ENCODE results near the gene MAPK8IP3.
A peak's percentile ranks its signal among the peaks of the same experiment; 100 is the strongest.

MAPK8IP3 gene

GRCh38 chr16:1762879-1763520, 57.0 kb downstream of the MAPK8IP3 start:
- DNase-seq = no peak
- H3K27me3 ChIP-seq (ENCODE audit: insufficient read depth, low read length, poor library complexity) = no peaks in the 10 kb centered on the region
- H3K23ac ChIP-seq (ENCODE audit: low read length) = no peak overlapping the region
- no peak overlapping the region for H3K18ac ChIP-seq (ENCODE audit: low read length)
- H3K79me1 ChIP-seq (ENCODE audit: low read length) = no peaks in the 10 kb centered on the region
- no peak overlapping the region for H4K5ac ChIP-seq (ENCODE audit: low read length)
- no peak overlapping the region for H3K56ac ChIP-seq (ENCODE audit: low read length)
- H2BK15ac ChIP-seq (replicated peaks; ENCODE audit: low read depth) = no peak overlapping the region
- H3K4ac ChIP-seq (ENCODE audit: low read depth, low read length) = no peak overlapping the region
- H3K4me2 ChIP-seq (ENCODE audit: low read length) = no peak overlapping the region
- H4K8ac ChIP-seq (ENCODE audit: low read depth, low read length) = no peak overlapping the region
- no peaks in the 10 kb centered on the region for H3K4me1 ChIP-seq (ENCODE audit: control insufficient read depth, low read depth, low read length)
- no peak overlapping the region for H3K4me3 ChIP-seq (ENCODE audit: low read length)
- H3K9ac ChIP-seq (ENCODE audit: low read length) = no peak overlapping the region
- no peak overlapping the region for H2BK120ac ChIP-seq (ENCODE audit: low read depth, low read length)
- H2AK5ac ChIP-seq (ENCODE audit: low read length) = no peak overlapping the region
- H3K79me2 ChIP-seq (ENCODE audit: control insufficient read depth, insufficient read depth, low read length) = no peaks in the 10 kb centered on the region
- WGBS (ENCODE audit: extremely low coverage, insufficient coverage, low lambda C conversion rate) = no CpG with 5 or more reads among the region's 24 CpGs
- H2BK5ac ChIP-seq (ENCODE audit: low read length) = no peak overlapping the region
- no peaks in the 10 kb centered on the region for H3K36me3 ChIP-seq (ENCODE audit: control insufficient read depth, insufficient read depth, low read length)
- H3K27ac ChIP-seq (ENCODE audit: low read depth, low read length) = no peak overlapping the region

- Histone ChIP-seq H2BK15ac (replicated peaks; ENCODE audit: low read depth) (no peak overlapping the region), H3K27me3 (ENCODE audit: insufficient read depth, low read length, poor library complexity) (no peaks in the 10 kb centered on the region), H3K4me1 (ENCODE audit: control insufficient read depth, low read depth, low read length) (no peaks in the 10 kb centered on the region), H3K79me1 (ENCODE audit: low read length) (no peaks in the 10 kb centered on the region), H3K4me3 (ENCODE audit: low read length) (no peak overlapping the region), H3K4ac (ENCODE audit: low read depth, low read length) (no peak overlapping the region), H4K5ac (ENCODE audit: low read length) (no peak overlapping the region), H4K8ac (ENCODE audit: low read depth, low read length) (no peak overlapping the region), H3K36me3 (ENCODE audit: control insufficient read depth, insufficient read depth, low read length) (no peaks in the 10 kb centered on the region), H3K79me2 (ENCODE audit: control insufficient read depth, insufficient read depth, low read length) (no peaks in the 10 kb centered on the region), H2BK120ac (ENCODE audit: low read depth, low read length) (no peak overlapping the region), H3K27ac (ENCODE audit: low read depth, low read length) (no peak overlapping the region), H3K18ac (ENCODE audit: low read length) (no peak overlapping the region), H3K4me2 (ENCODE audit: low read length) (peak overlapping the region; percentile 42), H3K23ac (ENCODE audit: low read length) (no peak overlapping the region), H3K9ac (ENCODE audit: low read length) (peak overlapping the region; percentile 54), H2AK5ac (ENCODE audit: low read length) (no peak overlapping the region), H3K56ac (ENCODE audit: low read length) (peak overlapping the region; percentile 67), H2BK5ac (ENCODE audit: low read length) (no peak overlapping the region)
- peak; percentile 86 for DNase-seq
- no CpG with 5 or more reads among the region's 81 CpGs for WGBS (ENCODE audit: extremely low coverage, insufficient coverage, low lambda C conversion rate)
Measured at GRCh38 chr16:1763521-1764511, 57.8 kb downstream of the MAPK8IP3 start.

GRCh38 chr16:1764971-1765370, 59.0 kb downstream of the MAPK8IP3 start:
- no peak overlapping the region for H2AK5ac ChIP-seq (ENCODE audit: low read length)
- H2BK5ac ChIP-seq (ENCODE audit: low read length) = no peak overlapping the region
- H2BK15ac ChIP-seq (replicated peaks; ENCODE audit: low read depth) = no peak overlapping the region
- H3K9ac ChIP-seq (ENCODE audit: low read length) = no peak overlapping the region
- H3K56ac ChIP-seq (ENCODE audit: low read length) = no peak overlapping the region
- no peak overlapping the region for H4K5ac ChIP-seq (ENCODE audit: low read length)
- H3K27me3 ChIP-seq (ENCODE audit: insufficient read depth, low read length, poor library complexity) = no peaks in the 10 kb centered on the region
- no peaks in the 10 kb centered on the region for H3K4me1 ChIP-seq (ENCODE audit: control insufficient read depth, low read depth, low read length)
- no peak overlapping the region for H4K8ac ChIP-seq (ENCODE audit: low read depth, low read length)
- no peak overlapping the region for H3K18ac ChIP-seq (ENCODE audit: low read length)
- H3K4ac ChIP-seq (ENCODE audit: low read depth, low read length) = no peak overlapping the region
- no peak overlapping the region for H3K27ac ChIP-seq (ENCODE audit: low read depth, low read length)
- no peak for DNase-seq
- H3K4me2 ChIP-seq (ENCODE audit: low read length) = no peak overlapping the region
- no peak overlapping the region for H2BK120ac ChIP-seq (ENCODE audit: low read depth, low read length)
- no peaks in the 10 kb centered on the region for H3K79me2 ChIP-seq (ENCODE audit: control insufficient read depth, insufficient read depth, low read length)
- H3K23ac ChIP-seq (ENCODE audit: low read length) = no peak overlapping the region
- no peaks in the 10 kb centered on the region for H3K36me3 ChIP-seq (ENCODE audit: control insufficient read depth, insufficient read depth, low read length)
- no peaks in the 10 kb centered on the region for H3K79me1 ChIP-seq (ENCODE audit: low read length)
- WGBS (ENCODE audit: extremely low coverage, insufficient coverage, low lambda C conversion rate) = no CpG with 5 or more reads among the region's 21 CpGs
- no peak overlapping the region for H3K4me3 ChIP-seq (ENCODE audit: low read length)

- Histone ChIP-seq H3K4me2 (ENCODE audit: low read length) (no peak overlapping the region), H3K4me3 (ENCODE audit: low read length) (no peak overlapping the region), H2BK120ac (ENCODE audit: low read depth, low read length) (no peak overlapping the region), H4K8ac (ENCODE audit: low read depth, low read length) (no peak overlapping the region), H3K4ac (ENCODE audit: low read depth, low read length) (no peak overlapping the region), H2AK5ac (ENCODE audit: low read length) (no peak overlapping the region), H3K9ac (ENCODE audit: low read length) (no peak overlapping the region), H2BK15ac (replicated peaks; ENCODE audit: low read depth) (no peak overlapping the region), H3K27me3 (ENCODE audit: insufficient read depth, low read length, poor library complexity) (no peaks in the 10 kb centered on the region), H3K23ac (ENCODE audit: low read length) (no peak overlapping the region), H3K27ac (ENCODE audit: low read depth, low read length) (no peak overlapping the region), H3K36me3 (ENCODE audit: control insufficient read depth, insufficient read depth, low read length) (no peaks in the 10 kb centered on the region), H3K4me1 (ENCODE audit: control insufficient read depth, low read depth, low read length) (no peaks in the 10 kb centered on the region), H3K18ac (ENCODE audit: low read length) (no peak overlapping the region), H3K56ac (ENCODE audit: low read length) (no peak overlapping the region), H3K79me1 (ENCODE audit: low read length) (no peaks in the 10 kb centered on the region), H4K5ac (ENCODE audit: low read length) (no peak overlapping the region), H2BK5ac (ENCODE audit: low read length) (no peak overlapping the region), H3K79me2 (ENCODE audit: control insufficient read depth, insufficient read depth, low read length) (no peaks in the 10 kb centered on the region)
- no CpG with 5 or more reads among the region's 22 CpGs for WGBS (ENCODE audit: extremely low coverage, insufficient coverage, low lambda C conversion rate)
- DNase-seq = no peak
Measured at GRCh38 chr16:1765826-1766225, 59.8 kb downstream of the MAPK8IP3 start.

- Histone ChIP-seq H3K18ac (ENCODE audit: low read length) (no peak overlapping the region), H3K23ac (ENCODE audit: low read length) (no peak overlapping the region), H2BK15ac (replicated peaks; ENCODE audit: low read depth) (no peak overlapping the region), H2AK5ac (ENCODE audit: low read length) (no peak overlapping the region), H3K79me2 (ENCODE audit: control insufficient read depth, insufficient read depth, low read length) (no peaks in the 10 kb centered on the region), H3K36me3 (ENCODE audit: control insufficient read depth, insufficient read depth, low read length) (no peaks in the 10 kb centered on the region), H4K8ac (ENCODE audit: low read depth, low read length) (no peak overlapping the region), H4K5ac (ENCODE audit: low read length) (no peak overlapping the region), H3K79me1 (ENCODE audit: low read length) (no peaks in the 10 kb centered on the region), H3K9ac (ENCODE audit: low read length) (no peak overlapping the region), H3K4me1 (ENCODE audit: control insufficient read depth, low read depth, low read length) (no peaks in the 10 kb centered on the region), H3K4me3 (ENCODE audit: low read length) (no peak overlapping the region), H3K27me3 (ENCODE audit: insufficient read depth, low read length, poor library complexity) (no peaks in the 10 kb centered on the region), H3K4me2 (ENCODE audit: low read length) (no peak overlapping the region), H3K56ac (ENCODE audit: low read length) (no peak overlapping the region), H2BK5ac (ENCODE audit: low read length) (no peak overlapping the region), H2BK120ac (ENCODE audit: low read depth, low read length) (no peak overlapping the region), H3K27ac (ENCODE audit: low read depth, low read length) (no peak overlapping the region), H3K4ac (ENCODE audit: low read depth, low read length) (no peak overlapping the region)
- WGBS (ENCODE audit: extremely low coverage, insufficient coverage, low lambda C conversion rate) = no CpG with 5 or more reads among the region's 19 CpGs
- DNase-seq = no peak
Measured at GRCh38 chr16:1766231-1766630, 60.2 kb downstream of the MAPK8IP3 start.
